Kidney (tissue), 14 donors: Measurements from ENCODE around the gene GLIS1. TPM values are rescaled to one million over a fixed set of nuclear protein-coding genes. Genes with fewer than 3 reads are reported as not detected.

Experiments used
- DNase-seq, 5 donors: peaks; one replicate each; pipeline ENCODE4 v3.0.0-alpha.2; 2013 to 2020
- FAIRE-seq: peaks from 2 replicates; lab custom pipeline; 2012; peaks lifted over from hg19 to GRCh38; lab: Jason Lieb, UNC
- H3K27ac ChIP-seq, 2 donors: one replicate each; pipeline ENCODE4 v1.7.0; 2013; ENCODE audit warnings: low read depth in 2 of 2, low read length in 2 of 2, inconsistent platforms in 1 of 2
- H3K27me3 ChIP-seq: one replicate; pipeline ENCODE4 v1.7.1; 2013; ENCODE audit warnings: low read length, inconsistent platforms; ENCODE audit not compliant: control insufficient read depth, insufficient read depth
- H3K36me3 ChIP-seq, 3 donors: one replicate each; pipeline versions ENCODE4 v1.7.0 to v1.7.1; 2013; ENCODE audit warnings: low read length in 3 of 3, control low read depth in 1 of 3, inconsistent platforms in 1 of 3; ENCODE audit not compliant: insufficient read depth in 3 of 3, control insufficient read depth in 2 of 3
- H3K4me1 ChIP-seq, 3 donors: one replicate each; pipeline versions ENCODE4 v1.7.0 to v1.7.1; 2013; ENCODE audit warnings: low read length in 3 of 3, inconsistent platforms in 1 of 3, low read depth in 1 of 3; ENCODE audit not compliant: control insufficient read depth in 2 of 3, insufficient read depth in 2 of 3
- H3K4me3 ChIP-seq, 3 donors: one replicate each; pipeline versions ENCODE4 v1.7.0 to v1.8.1; 2013; ENCODE audit warnings: low read length in 3 of 3, control low read depth in 1 of 3, inconsistent platforms in 1 of 3
- H3K9ac ChIP-seq, 3 donors: one replicate each; pipeline versions ENCODE4 v1.7.0 to v1.7.1; 2013; ENCODE audit warnings: low read length in 3 of 3, control low read depth in 1 of 3, inconsistent platforms in 1 of 3
- H3K9me3 ChIP-seq, 3 donors: one replicate each; pipeline versions ENCODE4 v1.7.0 to v1.7.1; 2013; ENCODE audit warnings: low read length in 3 of 3, control low read depth in 1 of 3, inconsistent platforms in 1 of 3; ENCODE audit not compliant: control insufficient read depth in 2 of 3, insufficient read depth in 1 of 3
- CTCF ChIP-seq: IDR thresholded peaks from 3 replicates; pipeline ENCODE4 v1.5.1; 2012; ENCODE audit warnings: mild to moderate bottlenecking, moderate library complexity, borderline replicate concordance; ENCODE audit not compliant: insufficient read depth; ENCODE audit errors: extremely low read depth
- intact Hi-C: fragments of 100-400 bp; cut with DNase I; formaldehyde crosslinking; loops from one replicate; pipeline ENCODE4 v1.11.1; 2022
- polyA plus RNA-seq: library from polyadenylated mRNA; stranded (reverse); fragments of 350-450 nt; fragmentation: Illumina TruSeq; extraction: RNeasy Lipid Tissue Mini Kit (QIAGEN cat#74804); gene quantifications from one replicate; pipeline ENCODE4 v1.2.3, GENCODE V29; 2014; ENCODE audit warnings: low read depth, low replicate concordance; ENCODE audit not compliant: insufficient read depth
- total RNA-seq: library from RNA; stranded (reverse); fragmentation: NEBNext Ultra II Directional; extraction: Animal tissue kit (Norgen Biotek cat#: 25700); gene quantifications from one replicate; pipeline ENCODE4 v1.2.1, GENCODE V29; 2021
- donor health status: control.
- donor health status: control.
- donor health status: control.
- donor health status: control.
- donor health status: control.
- donor health status: DM: yes; HTN: yes; CAD: no.
- donor health status: Normal renal cell carcinoma (clear cell type).

GLIS1 gene
- total and polyA plus RNA-seq, 2 donors from 2014 or later: 3.3 to 3.7 TPM

- intact Hi-C loops: no loop called here
- Histone ChIP-seq H3K4me1 (peaks cover 0 to 2% (median 0%) of the 10 kb centered on the region in 3 donors), H3K9me3 (no peaks in the 10 kb centered on the region), H3K27ac (no peak overlapping the region), H3K4me3 (no peak overlapping the region), H3K9ac (no peak overlapping the region), H3K36me3 (no peaks in the 10 kb centered on the region), H3K27me3 (no peaks in the 10 kb centered on the region)
- no peak for FAIRE-seq
- no peak for TF ChIP-seq CTCF
- DNase-seq: peak in 1 of 5 donors; percentile 53
Observed at GRCh38 chr1:53654216-53655210, 84.5 kb downstream of the GLIS1 start.

GRCh38 chr1:53653631-53654030 is 85.3 kb downstream of the GLIS1 start:
- Histone ChIP-seq H3K9ac (no peak overlapping the region), H3K4me1 (no peaks in the 10 kb centered on the region), H3K27ac (no peak overlapping the region), H3K4me3 (no peak overlapping the region), H3K9me3 (no peaks in the 10 kb centered on the region), H3K36me3 (no peaks in the 10 kb centered on the region), H3K27me3 (no peaks in the 10 kb centered on the region)
- TF ChIP-seq CTCF: no peak
- DNase-seq (peak in 1 of 5 donors; percentile 24), FAIRE-seq (no peak)
- intact Hi-C loops: no loop called here

GRCh38 chr1:53653200-53653575 is 85.8 kb downstream of the GLIS1 start:
- H3K4me3 ChIP-seq: no peak overlapping the region
- H3K9ac ChIP-seq: no peak overlapping the region
- no peak overlapping the region for H3K27ac ChIP-seq
- FAIRE-seq: no peak
- H3K36me3 ChIP-seq: no peaks in the 10 kb centered on the region
- TF ChIP-seq CTCF: no peak
- no peaks in the 10 kb centered on the region for H3K27me3 ChIP-seq
- H3K4me1 ChIP-seq: no peaks in the 10 kb centered on the region
- peak in 1 of 5 donors; percentile 40 for DNase-seq
- H3K9me3 ChIP-seq: no peaks in the 10 kb centered on the region
- intact Hi-C loops: no loop called here
